ENCODE measurements around the gene RAB37.
A peak's percentile ranks its signal among the peaks of the same experiment; 100 is the strongest.

RAB37 gene

GRCh38 chr17:74779501-74779900 lies 42.4 kb downstream of the RAB37 start:
- Mint-ChIP-seq H3K36me3 (peaks cover 36 to 37% of the 10 kb centered on the region in 2 donors), H3K27ac (peak overlapping the region; percentile 95), H3K4me3 (peak overlapping the region; percentile 43 to 68), H3K27me3 (no peaks in the 10 kb centered on the region), H3K4me1 (peaks cover 46 to 62% of the 10 kb centered on the region in 2 donors), H3K9me3 (no peaks in the 10 kb centered on the region)
- peak in 1 of 2 donors; percentile 14 for ATAC-seq (replicated peaks)
- DNase-seq: no peak

GRCh38 chr17:74779948-74780400 lies 42.9 kb downstream of the RAB37 start:
- Mint-ChIP-seq H3K36me3 (peaks cover 38 to 42% of the 10 kb centered on the region in 2 donors), H3K4me1 (peaks cover 51 to 67% of the 10 kb centered on the region in 2 donors), H3K9me3 (no peaks in the 10 kb centered on the region), H3K4me3 (peak overlapping the region; percentile 43 to 68), H3K27ac (peak overlapping the region; percentile 95), H3K27me3 (no peaks in the 10 kb centered on the region)
- DNase-seq (peak; percentile 75), ATAC-seq (replicated peaks) (peak; percentile 80 to 82)

GRCh38 chr17:74780443-74781238 lies 43.6 kb downstream of the RAB37 start:
- Mint-ChIP-seq H3K4me3 (no peak overlapping the region), H3K4me1 (peaks cover 50 to 68% of the 10 kb centered on the region in 2 donors), H3K9me3 (no peaks in the 10 kb centered on the region), H3K27me3 (no peaks in the 10 kb centered on the region), H3K36me3 (peaks cover 42 to 44% of the 10 kb centered on the region in 2 donors), H3K27ac (peak overlapping the region; percentile 48)
- ATAC-seq (replicated peaks) (no peak), DNase-seq (no peak)

GRCh38 chr17:74782571-74782970 lies 45.5 kb downstream of the RAB37 start:
- peaks cover 49 to 50% of the 10 kb centered on the region in 2 donors for H3K36me3 Mint-ChIP-seq
- peaks cover 47 to 60% of the 10 kb centered on the region in 2 donors for H3K4me1 Mint-ChIP-seq
- no peak for DNase-seq
- no peaks in the 10 kb centered on the region for H3K27me3 Mint-ChIP-seq
- H3K4me3 Mint-ChIP-seq: no peak overlapping the region
- no peak overlapping the region for H3K27ac Mint-ChIP-seq
- H3K9me3 Mint-ChIP-seq: no peaks in the 10 kb centered on the region
- ATAC-seq (replicated peaks): no peak

- peaks cover 44 to 54% of the 10 kb centered on the region in 2 donors for H3K4me1 Mint-ChIP-seq
These were observed 47.2 kb downstream of the RAB37 start for GRCh38 chr17:74784125-74784810.

GRCh38 chr17:74785096-74785980 lies 48.3 kb downstream of the RAB37 start:
- Mint-ChIP-seq H3K9me3 (no peaks in the 10 kb centered on the region), H3K36me3 (peaks cover 62 to 64% of the 10 kb centered on the region in 2 donors), H3K27me3 (no peaks in the 10 kb centered on the region), H3K27ac (no peak overlapping the region), H3K4me3 (no peak overlapping the region), H3K4me1 (peaks cover 36 to 43% of the 10 kb centered on the region in 2 donors)
- ATAC-seq (replicated peaks): no peak
- DNase-seq: no peak

More at GRCh38 chr17:74784125-74784810, 47.2 kb downstream of the RAB37 start:
- H3K4me3 Mint-ChIP-seq: no peak overlapping the region
- H3K36me3 Mint-ChIP-seq: peaks cover 56 to 62% of the 10 kb centered on the region in 2 donors
- DNase-seq: no peak
- no peaks in the 10 kb centered on the region for H3K9me3 Mint-ChIP-seq
- H3K27ac Mint-ChIP-seq: no peak overlapping the region
- H3K27me3 Mint-ChIP-seq: no peaks in the 10 kb centered on the region
- no peak for ATAC-seq (replicated peaks)

- H3K27me3 Mint-ChIP-seq: no peaks in the 10 kb centered on the region
- peaks cover 64 to 68% of the 10 kb centered on the region in 2 donors for H3K36me3 Mint-ChIP-seq
These were observed 48.9 kb downstream of the RAB37 start for GRCh38 chr17:74785981-74786360.

GRCh38 chr17:74786431-74787055 lies 49.5 kb downstream of the RAB37 start:
- Mint-ChIP-seq H3K4me1 (peaks cover 32 to 40% of the 10 kb centered on the region in 2 donors), H3K4me3 (no peak overlapping the region), H3K27me3 (no peaks in the 10 kb centered on the region), H3K9me3 (no peaks in the 10 kb centered on the region), H3K27ac (no peak overlapping the region), H3K36me3 (peaks cover 65 to 71% of the 10 kb centered on the region in 2 donors)
- DNase-seq: no peak
- ATAC-seq (replicated peaks): no peak

More at GRCh38 chr17:74785981-74786360, 48.9 kb downstream of the RAB37 start:
- H3K9me3 Mint-ChIP-seq: no peaks in the 10 kb centered on the region
- DNase-seq (no peak), ATAC-seq (replicated peaks) (peak in 1 of 2 donors; percentile 31)
- H3K27ac Mint-ChIP-seq: no peak overlapping the region
- H3K4me1 Mint-ChIP-seq: peaks cover 31 to 43% of the 10 kb centered on the region in 2 donors
- no peak overlapping the region for H3K4me3 Mint-ChIP-seq

- no peaks in the 10 kb centered on the region for H3K27me3 Mint-ChIP-seq
- peaks cover 61 to 71% of the 10 kb centered on the region in 2 donors for H3K36me3 Mint-ChIP-seq
- DNase-seq (no peak), ATAC-seq (replicated peaks) (no peak)
- peaks cover 16 to 21% of the 10 kb centered on the region in 2 donors for H3K4me1 Mint-ChIP-seq
- no peak overlapping the region for H3K27ac Mint-ChIP-seq
- no peaks in the 10 kb centered on the region for H3K9me3 Mint-ChIP-seq
- no peak overlapping the region for H3K4me3 Mint-ChIP-seq
These were observed 53.4 kb downstream of the RAB37 start for GRCh38 chr17:74790161-74791058.

- Mint-ChIP-seq H3K27ac (no peak overlapping the region), H3K27me3 (no peaks in the 10 kb centered on the region), H3K9me3 (no peaks in the 10 kb centered on the region), H3K4me3 (no peak overlapping the region), H3K36me3 (peaks cover 60 to 77% of the 10 kb centered on the region in 2 donors), H3K4me1 (peaks cover 8 to 11% of the 10 kb centered on the region in 2 donors)
- no peak for DNase-seq
- ATAC-seq (replicated peaks): no peak
These were observed 55.6 kb downstream of the RAB37 start for GRCh38 chr17:74792586-74793105.

GRCh38 chr17:74795327-74796020 lies 58.4 kb downstream of the RAB37 start:
- no peak for ATAC-seq (replicated peaks)
- Mint-ChIP-seq H3K4me1 (peaks cover 4 to 10% of the 10 kb centered on the region in 2 donors), H3K27me3 (no peaks in the 10 kb centered on the region), H3K4me3 (no peak overlapping the region), H3K27ac (no peak overlapping the region), H3K36me3 (peaks cover 64 to 77% of the 10 kb centered on the region in 2 donors), H3K9me3 (no peaks in the 10 kb centered on the region)
- DNase-seq: no peak

GRCh38 chr17:74796211-74796610 lies 59.2 kb downstream of the RAB37 start:
- Mint-ChIP-seq H3K9me3 (no peaks in the 10 kb centered on the region), H3K36me3 (peaks cover 66 to 79% of the 10 kb centered on the region in 2 donors), H3K27me3 (no peaks in the 10 kb centered on the region), H3K4me1 (peaks cover 3 to 4% of the 10 kb centered on the region in 2 donors), H3K4me3 (no peak overlapping the region), H3K27ac (no peak overlapping the region)
- no peak for DNase-seq
- no peak for ATAC-seq (replicated peaks)

Measured in stimulated activated naive B cell treated with anti-CD40 and anti-IgM and Interleukin-4, amounts not matched to agents 10 μg/mL and 1 μg/mL and 100 μg/mL, for 72 hours (primary cell).